Right lobe of liver (tissue), 4 donors: ENCODE results near the gene CDC14C.

Experiments used
- POLR2A ChIP-seq: fragments of 450-650 bp; IDR thresholded peaks from one replicate; pipeline ENCODE4 v1.6.1; 2017; ENCODE audit warnings: antibody characterized with exemption, mild to moderate bottlenecking
- TF ChIP-seq, protein P1 (sequence below), 4 donors: fragments of 200-600 bp in 3 of 4; fragments of 450-650 bp in 1 of 4; IDR thresholded peaks; one replicate each; pipeline versions ENCODE4 v1.5.1 to v1.8.0; 2016 to 2022; ENCODE audit warnings: antibody characterized with exemption in 4 of 4, mild to moderate bottlenecking in 2 of 4
- donor health status: DM: no; HTN: no; CAD: no.
- donor health status: DM: no; HTN: no; CAD: no.
- donor health status: DM: no; HTN: yes; CAD: no.

DNA sequence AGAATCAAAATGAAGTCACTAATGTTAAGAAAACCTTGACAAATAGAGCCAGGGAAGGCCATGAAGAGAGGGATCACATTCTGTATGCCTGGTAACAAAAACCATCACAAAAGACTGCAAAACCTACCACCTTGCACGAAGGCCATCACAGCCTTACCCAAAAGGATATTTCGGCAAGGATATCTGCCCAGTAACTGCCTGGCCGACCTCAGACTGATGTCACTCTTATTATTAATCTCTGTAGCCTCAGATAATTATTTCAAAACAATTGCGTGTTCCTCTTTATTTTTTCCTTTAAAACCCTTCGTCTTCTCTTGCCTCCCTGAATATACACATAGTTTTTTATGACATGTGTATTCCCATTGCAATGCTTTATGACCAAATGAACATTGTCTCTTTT, 52.5 kb downstream of the CDC14C start:
- TF ChIP-seq, protein P1, sequence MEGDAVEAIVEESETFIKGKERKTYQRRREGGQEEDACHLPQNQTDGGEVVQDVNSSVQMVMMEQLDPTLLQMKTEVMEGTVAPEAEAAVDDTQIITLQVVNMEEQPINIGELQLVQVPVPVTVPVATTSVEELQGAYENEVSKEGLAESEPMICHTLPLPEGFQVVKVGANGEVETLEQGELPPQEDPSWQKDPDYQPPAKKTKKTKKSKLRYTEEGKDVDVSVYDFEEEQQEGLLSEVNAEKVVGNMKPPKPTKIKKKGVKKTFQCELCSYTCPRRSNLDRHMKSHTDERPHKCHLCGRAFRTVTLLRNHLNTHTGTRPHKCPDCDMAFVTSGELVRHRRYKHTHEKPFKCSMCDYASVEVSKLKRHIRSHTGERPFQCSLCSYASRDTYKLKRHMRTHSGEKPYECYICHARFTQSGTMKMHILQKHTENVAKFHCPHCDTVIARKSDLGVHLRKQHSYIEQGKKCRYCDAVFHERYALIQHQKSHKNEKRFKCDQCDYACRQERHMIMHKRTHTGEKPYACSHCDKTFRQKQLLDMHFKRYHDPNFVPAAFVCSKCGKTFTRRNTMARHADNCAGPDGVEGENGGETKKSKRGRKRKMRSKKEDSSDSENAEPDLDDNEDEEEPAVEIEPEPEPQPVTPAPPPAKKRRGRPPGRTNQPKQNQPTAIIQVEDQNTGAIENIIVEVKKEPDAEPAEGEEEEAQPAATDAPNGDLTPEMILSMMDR (IDR thresholded peaks at IDR 0.05) = no peak
- TF ChIP-seq POLR2A = no peak
